UCSD-AML1 (cell line): ENCODE measurements around the gene SEMA3G.

ENCODE experiments used
- DNase-seq: peaks from one replicate; lab custom pipeline; 2025; ENCODE audit not compliant: unreplicated experiment; lab: John Stamatoyannopoulos, UW

The SEMA3G gene

DNA sequence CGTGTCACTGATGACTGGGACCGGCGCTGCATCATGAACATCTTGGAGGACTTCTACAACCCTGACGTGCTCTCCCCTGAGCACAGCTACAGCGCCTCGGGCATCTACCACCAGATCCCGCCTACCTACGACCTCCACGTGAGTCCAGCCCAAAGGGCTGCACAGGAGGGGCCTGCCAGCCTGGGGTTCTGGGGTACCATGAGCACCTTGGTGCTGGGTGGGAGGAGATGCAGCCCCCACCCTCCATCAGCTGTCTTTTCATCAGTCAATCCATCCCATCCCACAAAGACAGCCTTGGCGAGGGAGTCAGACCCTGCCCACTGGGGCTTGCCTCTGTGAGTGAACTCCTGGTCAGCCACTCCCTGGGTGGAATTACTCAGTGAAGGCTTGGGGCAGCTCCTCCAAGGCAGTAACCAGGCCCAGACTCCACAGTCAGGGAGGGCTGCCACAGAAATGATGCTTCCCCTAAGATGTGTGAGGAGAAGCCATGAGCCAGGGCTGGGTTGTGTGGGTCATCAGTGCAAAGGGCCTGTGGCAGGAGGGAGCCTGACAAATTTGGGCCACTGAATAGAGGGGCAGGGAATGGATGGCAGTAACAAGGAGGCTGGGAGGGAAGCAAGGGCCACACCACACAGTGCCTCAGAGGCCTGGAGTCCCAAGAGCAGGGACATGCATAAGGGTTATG is 47.9 kb downstream of the SEMA3G start:
- DNase-seq: no peak

DNA sequence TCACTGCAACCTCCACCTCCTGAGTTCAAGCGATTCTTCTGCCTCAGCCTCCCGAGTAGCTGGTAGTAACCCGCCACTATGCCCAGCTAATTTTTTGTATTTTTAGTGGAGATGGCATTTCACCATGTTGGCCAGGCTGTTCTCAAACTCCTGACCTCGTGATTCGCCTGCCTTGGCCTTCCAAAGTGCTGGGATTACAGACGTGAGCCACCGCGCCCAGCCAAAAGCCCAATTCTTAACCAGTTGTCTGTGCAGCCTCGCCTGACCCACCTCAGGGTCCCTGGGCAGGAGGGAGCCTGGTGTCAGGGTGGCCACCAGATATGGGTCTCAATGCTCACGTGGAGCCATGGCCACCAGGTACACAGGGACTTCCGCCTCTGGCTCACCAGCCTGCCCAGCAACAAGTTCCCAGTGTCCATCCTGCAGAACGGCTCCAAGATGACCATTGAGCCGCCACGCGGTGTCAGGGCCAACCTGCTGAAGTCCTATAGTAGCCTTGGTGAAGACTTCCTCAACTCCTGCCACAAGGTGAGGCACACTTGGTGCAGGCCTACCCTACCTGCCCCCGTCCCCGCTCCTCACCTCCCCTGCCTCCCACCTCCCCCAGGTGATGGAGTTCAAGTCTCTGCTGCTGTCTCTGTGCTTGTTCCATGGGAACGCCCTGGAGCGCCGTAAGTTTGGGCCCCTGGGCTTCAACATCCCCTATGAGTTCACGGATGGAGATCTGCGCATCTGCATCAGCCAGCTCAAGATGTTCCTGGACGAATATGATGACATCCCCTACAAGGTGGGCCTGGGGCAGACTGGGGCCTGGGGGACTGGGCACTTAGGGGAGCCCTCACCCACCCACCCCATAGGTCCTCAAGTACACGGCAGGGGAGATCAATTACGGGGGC is 48.6 kb downstream of the SEMA3G start:
- DNase-seq: no peak

- DNase-seq: no peak
These were observed 49.4 kb downstream of the SEMA3G start for GRCh38 chr3:52395503-52395865.

DNA sequence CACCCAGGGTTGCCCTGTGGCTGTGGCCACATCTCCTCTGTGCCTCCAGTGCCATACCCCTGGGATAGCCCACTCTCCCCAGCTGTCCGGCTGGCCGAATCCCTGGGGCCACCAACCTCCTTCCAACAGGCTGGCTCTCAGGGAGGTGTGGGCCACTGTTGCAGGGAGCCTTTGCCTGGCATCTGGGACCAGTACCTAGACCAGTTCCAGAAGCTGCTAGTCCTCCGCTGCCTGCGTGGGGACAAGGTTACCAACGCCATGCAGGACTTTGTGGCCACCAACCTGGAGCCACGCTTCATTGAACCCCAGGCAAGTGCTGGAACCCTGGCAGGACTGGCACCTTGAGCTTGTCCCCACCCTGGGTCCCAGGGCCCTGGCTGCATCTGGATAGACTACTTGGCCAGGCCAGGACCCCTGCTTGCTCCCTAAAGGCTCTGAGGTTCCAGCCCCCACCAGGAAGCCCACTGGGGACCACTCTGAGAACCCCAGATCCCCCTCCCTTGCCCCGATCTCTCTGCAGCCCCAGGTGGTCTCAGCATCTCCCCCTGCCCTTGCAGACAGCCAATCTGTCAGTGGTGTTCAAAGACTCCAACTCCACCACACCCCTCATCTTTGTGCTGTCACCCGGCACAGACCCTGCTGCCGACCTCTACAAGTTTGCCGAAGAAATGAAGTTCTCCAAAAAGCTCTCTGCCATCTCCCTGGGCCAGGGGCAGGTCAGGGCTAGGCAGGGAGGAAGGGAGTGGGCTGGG is 50.0 kb downstream of the SEMA3G start:
- no peak for DNase-seq

DNA sequence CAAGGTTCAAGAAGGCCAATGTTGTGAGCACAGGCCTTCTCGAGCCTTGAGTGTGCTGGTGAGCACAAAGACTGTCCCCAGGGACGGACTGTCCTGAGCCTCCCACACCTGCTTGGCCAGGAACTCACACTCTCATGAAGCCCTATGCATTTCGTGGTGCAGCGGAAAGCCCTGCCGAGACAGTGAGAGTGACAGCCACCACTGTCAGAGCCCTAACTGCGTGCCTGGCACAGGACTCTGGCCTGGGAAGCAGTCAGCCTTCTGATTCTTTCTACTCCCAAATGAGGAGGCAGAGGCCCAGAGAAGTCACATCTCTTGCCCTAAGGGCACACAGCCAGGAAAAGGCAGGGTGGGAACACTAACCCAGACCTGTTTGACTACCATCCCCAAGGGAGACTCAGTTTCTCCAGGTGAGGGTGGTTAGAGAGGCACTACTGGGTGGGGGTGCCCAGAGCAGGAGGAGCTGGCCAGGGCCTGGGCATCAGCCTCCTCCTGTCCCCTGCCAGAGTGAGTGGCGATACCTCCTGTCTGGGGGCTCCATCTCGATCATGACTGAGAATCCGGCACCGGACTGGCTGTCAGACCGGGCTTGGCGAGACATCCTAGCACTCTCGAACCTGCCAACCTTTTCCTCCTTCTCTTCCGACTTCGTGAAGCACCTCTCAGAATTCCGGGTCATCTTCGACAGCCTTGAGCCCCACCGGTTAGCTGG is 50.8 kb downstream of the SEMA3G start:
- DNase-seq: no peak

GRCh38 chr3:52393131-52393807 is 51.6 kb downstream of the SEMA3G start:
- DNase-seq: no peak

GRCh38 chr3:52392216-52392930 is 52.5 kb downstream of the SEMA3G start:
- DNase-seq: no peak

- DNase-seq: no peak
These were observed 53.8 kb downstream of the SEMA3G start for GRCh38 chr3:52391096-52391495.

DNA sequence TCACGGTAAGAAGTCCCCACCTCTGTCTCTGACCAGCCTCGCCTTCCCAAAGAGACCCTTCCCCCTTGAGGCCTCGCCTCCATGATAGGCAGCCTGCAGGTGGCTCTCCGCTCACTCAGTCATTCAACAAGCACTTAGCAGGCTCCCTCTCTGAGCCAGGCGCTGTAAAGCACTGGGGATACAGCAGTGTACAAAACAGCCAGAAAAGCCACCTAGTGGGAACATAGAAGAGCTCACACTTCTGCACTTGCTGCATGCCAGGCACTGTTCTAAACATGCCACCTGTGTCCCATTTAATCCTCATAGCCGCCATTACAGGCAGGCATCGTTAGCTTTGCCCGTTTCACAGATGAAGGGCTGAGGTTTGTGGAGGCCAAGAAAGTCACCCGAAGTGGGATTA is 56.0 kb downstream of the SEMA3G start:
- DNase-seq: no peak

- no peak for DNase-seq
These were observed 56.5 kb downstream of the SEMA3G start for GRCh38 chr3:52388348-52388821.

- no peak for DNase-seq
These were observed 57.4 kb downstream of the SEMA3G start for GRCh38 chr3:52387481-52387880.

GRCh38 chr3:52385157-52385556 is 59.7 kb downstream of the SEMA3G start:
- peak; percentile 20 for DNase-seq

DNA sequence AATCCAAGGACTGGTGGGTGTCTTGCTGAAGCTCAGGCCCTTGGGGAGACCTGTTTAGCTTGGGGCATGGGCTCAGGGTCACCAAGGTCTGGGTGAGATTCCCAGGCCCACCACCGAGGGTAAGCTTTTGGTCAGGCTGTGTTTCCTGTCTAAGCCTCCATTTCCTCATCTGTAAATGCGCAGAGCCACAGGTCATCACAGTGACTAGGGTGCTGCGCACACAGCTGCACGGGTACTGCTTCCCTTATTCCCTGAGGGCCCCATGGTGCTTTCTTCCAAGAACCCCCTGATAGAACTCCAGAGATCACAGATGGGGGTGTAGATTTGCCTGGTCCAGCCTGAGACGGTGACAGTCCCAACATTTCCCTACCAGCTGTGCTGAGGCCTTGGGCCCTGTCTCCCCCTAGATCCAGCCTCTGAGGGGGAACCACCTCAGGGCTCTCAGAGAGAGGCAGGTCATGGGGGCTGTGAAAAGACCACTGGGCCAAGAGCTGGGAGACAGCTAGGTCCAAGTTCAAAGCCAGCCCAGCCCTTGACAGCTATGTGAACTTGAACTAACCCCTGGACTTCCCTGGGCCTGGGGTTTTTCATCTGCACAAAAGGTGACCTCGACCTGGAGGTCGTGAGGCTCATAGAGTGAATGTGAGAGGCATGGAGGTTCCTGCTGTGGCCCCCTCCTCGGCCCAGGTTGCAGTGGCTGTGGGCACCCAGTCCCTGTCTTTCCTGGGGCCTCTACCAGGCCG is 60.7 kb downstream of the SEMA3G start:
- DNase-seq: peak; percentile 36

DNA sequence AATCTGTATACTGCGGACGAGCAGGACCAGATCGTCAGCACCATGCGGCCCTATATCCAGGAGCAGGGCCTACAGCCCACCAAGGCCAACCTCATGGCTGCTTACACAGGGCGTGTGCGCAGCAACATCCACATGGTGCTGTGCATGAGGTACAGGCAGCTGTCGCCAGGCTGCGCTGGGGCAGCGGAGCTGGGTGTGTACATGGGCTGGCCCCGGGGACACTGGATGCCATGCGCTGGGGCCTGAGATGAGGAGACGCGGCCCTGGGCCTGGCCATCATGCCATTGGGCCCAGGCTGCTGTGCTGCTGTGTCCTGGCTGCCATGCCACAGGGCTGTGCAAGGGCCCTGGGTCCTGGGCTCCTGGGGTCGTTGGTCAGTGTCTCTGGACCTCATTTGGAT is 61.5 kb downstream of the SEMA3G start:
- DNase-seq: no peak
